Peyer's patch (tissue), 4 donors: ENCODE measurements around the gene PIAS4.

Source experiments
- POLR2A ChIP-seq, 2 donors: fragments of 450-650 bp; IDR thresholded peaks; one replicate each; pipeline ENCODE4 v1.5.1; 2017; ENCODE audit warnings: antibody characterized with exemption in 2 of 2, mild to moderate bottlenecking in 2 of 2, moderate library complexity in 2 of 2
- TF ChIP-seq, protein P1 (sequence below), 6 experiments: fragments of 450-650 bp in 4 of 6; fragments of 200-600 bp in 2 of 6; sonication (generic) in 1 of 6; IDR thresholded peaks; one replicate each; pipeline ENCODE4 v1.5.1; 2017 to 2019; ENCODE audit warnings: antibody characterized with exemption in 6 of 6, mild to moderate bottlenecking in 3 of 6, moderate library complexity in 1 of 6

DNA sequence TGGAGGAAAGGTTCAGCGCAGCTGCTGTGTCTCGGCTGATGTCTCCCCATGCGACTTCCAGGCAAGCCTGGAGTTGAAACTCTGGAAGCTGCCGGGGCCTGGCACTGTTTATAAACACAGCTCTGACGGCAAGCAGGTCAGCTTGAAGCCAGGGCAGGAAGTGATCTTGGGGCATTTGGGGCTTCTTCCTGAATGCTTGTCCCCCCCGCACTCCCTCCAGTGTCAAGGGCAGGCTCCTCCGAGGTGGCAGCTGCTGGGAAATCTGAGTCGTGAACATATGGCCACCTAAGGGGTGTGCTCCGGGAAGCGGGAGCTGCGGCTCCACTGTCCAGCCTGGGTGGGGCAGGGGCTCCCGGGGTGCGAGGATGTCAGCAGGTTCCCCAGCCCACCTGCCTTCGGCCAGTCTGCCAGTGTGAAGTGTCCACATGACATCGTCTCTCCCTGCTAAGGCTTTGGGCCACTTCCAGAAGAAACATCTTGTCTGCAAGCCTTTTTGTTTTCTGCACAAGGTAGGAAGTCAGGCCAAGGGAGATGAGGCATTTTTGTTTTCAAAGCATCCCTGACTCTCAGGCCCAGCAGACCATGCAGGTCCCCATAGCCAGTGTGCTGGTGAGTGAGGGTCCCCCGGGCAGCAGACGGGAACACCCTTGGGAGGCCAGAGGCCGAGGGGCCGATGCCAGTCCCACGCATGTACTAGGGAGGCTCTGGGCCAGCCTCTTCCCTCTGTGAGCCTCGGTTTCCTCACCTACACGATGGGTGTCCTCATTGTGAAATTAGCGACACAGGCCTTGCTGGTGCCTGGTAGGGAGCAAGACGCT is 2.7 kb downstream of the PIAS4 start:
- TF ChIP-seq, protein P1, sequence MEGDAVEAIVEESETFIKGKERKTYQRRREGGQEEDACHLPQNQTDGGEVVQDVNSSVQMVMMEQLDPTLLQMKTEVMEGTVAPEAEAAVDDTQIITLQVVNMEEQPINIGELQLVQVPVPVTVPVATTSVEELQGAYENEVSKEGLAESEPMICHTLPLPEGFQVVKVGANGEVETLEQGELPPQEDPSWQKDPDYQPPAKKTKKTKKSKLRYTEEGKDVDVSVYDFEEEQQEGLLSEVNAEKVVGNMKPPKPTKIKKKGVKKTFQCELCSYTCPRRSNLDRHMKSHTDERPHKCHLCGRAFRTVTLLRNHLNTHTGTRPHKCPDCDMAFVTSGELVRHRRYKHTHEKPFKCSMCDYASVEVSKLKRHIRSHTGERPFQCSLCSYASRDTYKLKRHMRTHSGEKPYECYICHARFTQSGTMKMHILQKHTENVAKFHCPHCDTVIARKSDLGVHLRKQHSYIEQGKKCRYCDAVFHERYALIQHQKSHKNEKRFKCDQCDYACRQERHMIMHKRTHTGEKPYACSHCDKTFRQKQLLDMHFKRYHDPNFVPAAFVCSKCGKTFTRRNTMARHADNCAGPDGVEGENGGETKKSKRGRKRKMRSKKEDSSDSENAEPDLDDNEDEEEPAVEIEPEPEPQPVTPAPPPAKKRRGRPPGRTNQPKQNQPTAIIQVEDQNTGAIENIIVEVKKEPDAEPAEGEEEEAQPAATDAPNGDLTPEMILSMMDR (IDR thresholded peaks at IDR 0.05): no peak
- TF ChIP-seq POLR2A (IDR thresholded peaks at IDR 0.05): no peak
